Ishikawa (cell line): ENCODE data around the gene EPM2A.

Source experiments
- CEBPB ChIP-seq: IDR thresholded peaks from 2 replicates; pipeline ENCODE4 v1.6.1; 2012
- CREB1 ChIP-seq: IDR thresholded peaks from 2 replicates; pipeline ENCODE4 v1.6.1; 2012; ENCODE audit warnings: low read depth
- EGR1 ChIP-seq: IDR thresholded peaks from 2 replicates; pipeline ENCODE4 v1.6.1; 2012
- EP300 ChIP-seq: IDR thresholded peaks from 2 replicates; pipeline ENCODE4 v1.6.1; 2012; ENCODE audit warnings: borderline replicate concordance
- FOXM1 ChIP-seq: IDR thresholded peaks from 2 replicates; pipeline ENCODE4 v1.6.1; 2012; ENCODE audit warnings: low read depth, borderline replicate concordance
- MAX ChIP-seq: IDR thresholded peaks from 2 replicates; pipeline ENCODE4 v1.6.1; 2012
- NFIC ChIP-seq: IDR thresholded peaks from 2 replicates; pipeline ENCODE4 v1.6.1; 2012
- RAD21 ChIP-seq: IDR thresholded peaks from 2 replicates; pipeline ENCODE4 v1.6.1; 2012; ENCODE audit warnings: low read depth
- REST ChIP-seq: IDR thresholded peaks from 2 replicates; pipeline ENCODE4 v1.6.1; 2012; ENCODE audit warnings: low read depth, mild to moderate bottlenecking
- TAF1 ChIP-seq: IDR thresholded peaks from 2 replicates; pipeline ENCODE4 v1.6.1; 2012; ENCODE audit warnings: low read depth, mild to moderate bottlenecking
- TCF12 ChIP-seq: IDR thresholded peaks from 2 replicates; pipeline ENCODE4 v1.6.1; 2012; ENCODE audit warnings: low read depth
- YY1 ChIP-seq: IDR thresholded peaks from 2 replicates; pipeline ENCODE4 v1.6.1; 2012; ENCODE audit warnings: low read depth
- ZBTB7A ChIP-seq: IDR thresholded peaks from 2 replicates; pipeline ENCODE4 v1.6.1; 2012; ENCODE audit warnings: low read depth

- TF ChIP-seq EP300 (no peak), TAF1 (no peak), RAD21 (no peak), TCF12 (no peak), REST (no peak), NFIC (no peak), MAX (no peak), CREB1 (no peak), FOXM1 (no peak), EGR1 (no peak), CEBPB (no peak), YY1 (no peak), ZBTB7A (no peak)
Measured at GRCh38 chr6:145673504-145673903, 61.8 kb downstream of the EPM2A start.
